GM19468 (cell line): ENCODE results near the gene PTPRJ.
"Not testable (repeated sequence)": the region's sequence is repeated elsewhere in the genome, so short reads cannot be mapped to it uniquely, and the experiment has no call there.

ENCODE experiments used
- ATAC-seq: cut with Tn5 transposase; IDR thresholded peaks from one replicate; pipeline ENCODE4 v1.9.1; 2021; ENCODE audit warnings: mild to moderate bottlenecking, moderate library complexity, moderate number of reproducible peaks; ENCODE audit not compliant: unreplicated experiment; ENCODE audit errors: extremely low read depth

PTPRJ gene

GRCh38 chr11:48134221-48134922, 154.0 kb downstream of the PTPRJ start:
- no peak for ATAC-seq

- no peak for ATAC-seq
Observed at GRCh38 chr11:48138222-48138621, 157.9 kb downstream of the PTPRJ start.

- ATAC-seq: not testable (repeated sequence)
Observed at GRCh38 chr11:48139896-48140295, 159.5 kb downstream of the PTPRJ start.

- no peak for ATAC-seq
Observed at GRCh38 chr11:48141475-48142122, 161.2 kb downstream of the PTPRJ start.

- ATAC-seq: no peak
Observed at GRCh38 chr11:48142889-48143288, 162.5 kb downstream of the PTPRJ start.

GRCh38 chr11:48148749-48149148, 168.4 kb downstream of the PTPRJ start:
- ATAC-seq: no peak

GRCh38 chr11:48150213-48150612, 169.9 kb downstream of the PTPRJ start:
- ATAC-seq: no peak

- no peak for ATAC-seq
Observed at GRCh38 chr11:48154151-48154550, 173.8 kb downstream of the PTPRJ start.

- ATAC-seq: no peak
Observed at GRCh38 chr11:48161951-48162884, 181.9 kb downstream of the PTPRJ start.

- no peak for ATAC-seq
Observed at GRCh38 chr11:48162885-48163268, 182.5 kb downstream of the PTPRJ start.

- ATAC-seq: no peak
Observed at GRCh38 chr11:48163360-48164100, 183.2 kb downstream of the PTPRJ start.

GRCh38 chr11:48164836-48165235, 184.5 kb downstream of the PTPRJ start:
- ATAC-seq: no peak

GRCh38 chr11:48165426-48165825, 185.1 kb downstream of the PTPRJ start:
- no peak for ATAC-seq

- ATAC-seq: no peak
Observed at GRCh38 chr11:48167380-48167779, 187.0 kb downstream of the PTPRJ start.

- ATAC-seq: no peak
Observed at GRCh38 chr11:48168815-48169214, 188.5 kb downstream of the PTPRJ start.

- no peak for ATAC-seq
Observed at GRCh38 chr11:48169259-48169658, 188.9 kb downstream of the PTPRJ start.

GRCh38 chr11:48169717-48170116, 189.4 kb downstream of the PTPRJ start:
- ATAC-seq: no peak

GRCh38 chr11:48170241-48171233, 190.2 kb downstream of the PTPRJ start:
- no peak for ATAC-seq
